Astrocyte (in vitro differentiated cells and primary cell): ENCODE results near the gene NEB.

Source experiments
- CTCF ChIP-seq: IDR thresholded peaks from 2 replicates; pipeline ENCODE4 v1.5.1; 2011; ENCODE audit warnings: low read depth, mild to moderate bottlenecking, inconsistent platforms, low read length, moderate library complexity; ENCODE audit not compliant: insufficient read depth
- EZH2 ChIP-seq: IDR thresholded peaks from 2 replicates; pipeline ENCODE4 v1.6.1; 2012; ENCODE audit warnings: mild to moderate bottlenecking, low read length, inconsistent platforms; ENCODE audit not compliant: insufficient read depth

GRCh38 chr2:151486053-151486452 is 248.2 kb downstream of the NEB start:
- TF ChIP-seq CTCF (no peak), EZH2 (no peak)
